Endothelial cell of umbilical vein (primary cell): ENCODE measurements around the gene ANKS1B. TPM values are rescaled to one million over a fixed set of nuclear protein-coding genes. Genes with fewer than 3 reads are reported as not detected.

ENCODE experiments used
- BruUV-seq: library from RNA; stranded (reverse); fragments of 400-500 nt; replicated peaks from 2 replicates; lab custom pipeline; 2021; lab: Mats Ljungman, UMichigan
- CTCF ChIA-PET: fragments of 300-600, 350-600 bp; sonication (Branson Sonifier 250); formaldehyde crosslinking; loops from one replicate; lab custom pipeline; 2021; ENCODE audit warnings: antibody characterized with exemption, inconsistent platforms; lab: Charles Lee
- POLR2A ChIA-PET: fragments of 300-600, 350-600 bp; sonication (Branson Sonifier 250); formaldehyde crosslinking; loops from one replicate; lab custom pipeline; 2021; ENCODE audit warnings: antibody characterized with exemption, inconsistent platforms; lab: Charles Lee
- DNase-seq: peaks from one replicate; pipeline ENCODE4 v3.0.0-alpha.2; 2011; ENCODE audit warnings: low read depth, low spot score
- FAIRE-seq: peaks from 2 replicates; lab custom pipeline; 2011; peaks lifted over from hg19 to GRCh38; lab: Jason Lieb, UNC
- H2AFZ ChIP-seq: 2 replicates; pipeline ENCODE4 v1.6.0; 2012; ENCODE audit warnings: low read depth, low read length, control low read depth, inconsistent platforms
- H3K27ac ChIP-seq: 2 replicates; pipeline ENCODE4 v1.5.1; 2011; ENCODE audit warnings: low read depth, mild to moderate bottlenecking, control low read depth, low read length, moderate library complexity; ENCODE audit not compliant: insufficient read depth
- H3K27me3 ChIP-seq, 2 experiments: 2 replicates each; pipeline versions ENCODE4 v1.6.0 to v1.6.1; 2011; ENCODE audit warnings: low read length in 2 of 2, mixed read lengths in 1 of 2; ENCODE audit not compliant: control insufficient read depth in 2 of 2, insufficient read depth in 2 of 2
- H3K36me3 ChIP-seq, 2 experiments: 2 replicates in 1 of 2; 3 replicates in 1 of 2; pipeline ENCODE4 v1.5.1; 2011; ENCODE audit warnings: low read length in 2 of 2, mild to moderate bottlenecking in 1 of 2, moderate library complexity in 1 of 2; ENCODE audit not compliant: control insufficient read depth in 2 of 2, insufficient read depth in 2 of 2; ENCODE audit errors: extremely low read depth in 1 of 2
- H3K4me1 ChIP-seq: 3 replicates; pipeline ENCODE4 v1.5.1; 2011; ENCODE audit warnings: mild to moderate bottlenecking, low read length; ENCODE audit not compliant: control insufficient read depth, insufficient read depth; ENCODE audit errors: extremely low read depth
- H3K4me2 ChIP-seq: 2 replicates; pipeline ENCODE4 v1.6.1; 2011; ENCODE audit warnings: low read length, control low read depth, mixed read lengths; ENCODE audit not compliant: insufficient read depth
- H3K4me3 ChIP-seq, 3 experiments: fragments of 200-600 bp in 1 of 3; sonication (generic), shearing (Covaris generic) in 1 of 3; replicated peaks in 1 of 3; 2 replicates each; pipeline ENCODE4 v1.5.1; 2011 to 2016; ENCODE audit warnings: control low read depth in 3 of 3, low read length in 3 of 3, mild to moderate bottlenecking in 2 of 3, inconsistent platforms in 1 of 3, low read depth in 1 of 3, moderate library complexity in 1 of 3; ENCODE audit not compliant: insufficient read depth in 1 of 3
- H3K79me2 ChIP-seq: 2 replicates; pipeline ENCODE4 v1.6.0; 2012; ENCODE audit warnings: low read length, inconsistent platforms; ENCODE audit not compliant: control insufficient read depth, insufficient read depth
- H3K9ac ChIP-seq: replicated peaks from 2 replicates; pipeline ENCODE3; 2011; ENCODE audit warnings: low read length, control low read depth; ENCODE audit not compliant: insufficient read depth; ENCODE audit errors: extremely low read depth
- H3K9me1 ChIP-seq: replicated peaks from 3 replicates; pipeline ENCODE4 v1.6.0; 2011; ENCODE audit warnings: mild to moderate bottlenecking, low read length; ENCODE audit not compliant: control insufficient read depth, insufficient read depth; ENCODE audit errors: extremely low read depth
- H3K9me3 ChIP-seq: replicated peaks from 2 replicates; pipeline ENCODE4 v1.5.1; 2012; ENCODE audit warnings: low read length, inconsistent platforms; ENCODE audit not compliant: control insufficient read depth, insufficient read depth
- H4K20me1 ChIP-seq: replicated peaks from 2 replicates; pipeline ENCODE3; 2011; ENCODE audit warnings: mild to moderate bottlenecking, low read length; ENCODE audit not compliant: control insufficient read depth, insufficient read depth; ENCODE audit errors: extremely low read depth
- EZH2 ChIP-seq: IDR thresholded peaks from 2 replicates; pipeline ENCODE4 v1.6.1; 2012; ENCODE audit warnings: borderline replicate concordance, low read depth, mild to moderate bottlenecking, moderate library complexity, low read length, inconsistent platforms; ENCODE audit not compliant: severe bottlenecking
- FOS ChIP-seq: IDR thresholded peaks from 2 replicates; pipeline ENCODE4 v1.6.1; 2011; ENCODE audit warnings: mild to moderate bottlenecking, low read length, moderate library complexity, borderline replicate concordance; ENCODE audit not compliant: insufficient read depth
- GATA2 ChIP-seq: IDR thresholded peaks from 2 replicates; pipeline ENCODE4 v1.7.0; 2011; ENCODE audit warnings: low read depth, mild to moderate bottlenecking, moderate library complexity, mixed read lengths, low read length; ENCODE audit not compliant: insufficient read length, insufficient read depth
- JUN ChIP-seq: IDR thresholded peaks from 2 replicates; pipeline ENCODE4 v1.6.1; 2011; ENCODE audit warnings: borderline replicate concordance, low read depth; ENCODE audit not compliant: insufficient read length, insufficient read depth
- MYC ChIP-seq: IDR thresholded peaks from one replicate; pipeline ENCODE4 v1.6.1; 2011; ENCODE audit warnings: mild to moderate bottlenecking, low read depth, low read length
- POLR2A ChIP-seq: IDR thresholded peaks from 2 replicates; pipeline ENCODE4 v1.6.1; 2012; ENCODE audit warnings: low read depth, mild to moderate bottlenecking, control low read depth, low read length
- POLR2AphosphoS5 ChIP-seq: IDR thresholded peaks from 2 replicates; pipeline ENCODE4 v1.6.1; 2012; ENCODE audit warnings: low read depth, mild to moderate bottlenecking, control low read depth, low read length, moderate library complexity; ENCODE audit not compliant: insufficient read depth
- dilution Hi-C: fragments of 300-500 bp; cut with MboI; formaldehyde crosslinking; loops from one replicate; pipeline ENCODE4 v1.15.0; 2019; ENCODE audit warnings: low sequenced_read_pairs; ENCODE audit not compliant: extremely low pct_ligation_motif_present
- intact Hi-C: fragments of 100-400 bp; cut with micrococcal nuclease; formaldehyde crosslinking; loops from one replicate; pipeline ENCODE4 v1.10.0; 2022
- polyA plus RNA-seq, 4 experiments: library from polyadenylated mRNA; depleted of rRNA in 3 of 4; stranded (reverse) in 3 of 4; unstranded in 1 of 4; fragments of >200 nt; gene quantifications; 2 replicates each; pipeline versions ENCODE4 v1.2.1 to v1.2.3, GENCODE V29; 2011 to 2012; ENCODE audit warnings: missing spikeins in 1 of 4
- total RNA-seq: library from RNA; stranded (reverse); gene quantifications from 2 replicates; pipeline ENCODE4 v1.2.3, GENCODE V29; 2021
- TF ChIP-seq, protein P1 (sequence below): IDR thresholded peaks from 2 replicates; pipeline ENCODE4 v1.6.1; 2011; ENCODE audit not compliant: insufficient read depth, insufficient read length
- TF ChIP-seq, protein P2 (sequence below), 2 donors: IDR thresholded peaks; 1 replicate in 1 of 2; 2 replicates in 1 of 2; pipeline ENCODE4 v1.5.1; 2011; ENCODE audit warnings: low read length in 2 of 2, mild to moderate bottlenecking in 2 of 2, moderate library complexity in 2 of 2, control low read depth in 1 of 2, inconsistent platforms in 1 of 2, low read depth in 1 of 2; ENCODE audit not compliant: insufficient read depth in 1 of 2; ENCODE audit errors: extremely low read depth in 1 of 2

ANKS1B gene
- total and polyA plus RNA-seq, 2 donors (not counting 3 experiments of a cell fraction or from before 2014, with no cell fraction given): 0.15 to 0.38 TPM

DNA sequence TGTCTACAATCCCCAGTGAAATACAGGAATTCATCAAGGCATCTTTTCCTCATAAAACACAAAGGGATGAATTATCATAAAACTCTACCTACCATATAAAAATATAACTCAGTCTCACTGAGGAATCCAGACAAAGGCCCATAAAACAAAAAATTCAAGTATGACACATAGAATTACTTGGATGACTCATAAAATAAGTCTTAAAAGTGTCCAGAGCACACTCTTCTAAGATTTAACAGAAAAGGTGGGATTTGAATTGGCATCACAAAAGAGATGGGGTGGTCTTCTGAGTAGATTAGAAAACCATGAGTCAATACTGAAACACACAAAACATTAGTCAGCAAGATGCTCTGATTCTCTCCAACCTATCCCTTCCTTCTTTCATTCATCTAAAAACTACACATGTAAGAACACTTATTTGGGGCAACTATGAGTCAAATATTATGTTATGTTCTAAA, 539.8 kb downstream of the ANKS1B start:
- H3K9me3 ChIP-seq: peaks cover 4% of the 10 kb centered on the region
- H3K27me3 ChIP-seq: no peaks in the 10 kb centered on the region
- BruUV-seq: no TSS peak
- H3K9me1 ChIP-seq: no peaks in the 10 kb centered on the region
- H3K9ac ChIP-seq: no peak overlapping the region
- FAIRE-seq: no peak
- no peak overlapping the region for H3K4me3 ChIP-seq
- ChIA-PET POLR2A (no interaction called here), CTCF (no interaction called here)
- no peaks in the 10 kb centered on the region for H4K20me1 ChIP-seq
- H3K4me1 ChIP-seq: no peaks in the 10 kb centered on the region
- H3K36me3 ChIP-seq: no peaks in the 10 kb centered on the region
- H3K4me2 ChIP-seq: no peak overlapping the region
- intact Hi-C loops (no loop called here), dilution Hi-C loops (no loop called here)
- TF ChIP-seq JUN (peak; percentile 13), MYC (no peak)
- no peaks in the 10 kb centered on the region for H3K79me2 ChIP-seq
- no peak overlapping the region for H2AFZ ChIP-seq
- DNase-seq: no peak
- H3K27ac ChIP-seq: no peak overlapping the region

DNA sequence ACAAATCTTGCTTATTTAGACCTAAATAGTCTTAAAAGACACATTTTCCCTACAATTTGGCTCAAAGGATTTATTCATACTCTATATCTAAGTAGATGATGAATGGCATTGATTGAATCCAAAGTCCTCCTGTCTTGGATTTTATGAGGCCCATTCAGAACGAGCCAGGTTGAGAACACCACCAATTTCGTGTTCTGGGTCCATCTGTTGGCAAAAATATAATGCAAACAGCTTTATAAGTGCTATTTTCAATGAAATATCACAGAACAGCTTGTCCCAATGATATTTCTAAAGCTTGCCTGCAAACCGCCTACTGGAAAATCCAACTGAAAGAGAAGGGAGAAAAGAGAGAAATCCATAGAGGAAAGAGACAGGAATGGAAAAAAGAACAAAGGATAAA, 542.0 kb downstream of the ANKS1B start:
- Histone ChIP-seq H3K9me3 (peaks cover 7% of the 10 kb centered on the region), H3K4me1 (no peaks in the 10 kb centered on the region), H3K27me3 (no peaks in the 10 kb centered on the region), H2AFZ (no peak overlapping the region), H3K4me2 (no peak overlapping the region), H3K27ac (no peak overlapping the region), H3K9me1 (no peaks in the 10 kb centered on the region), H3K79me2 (no peaks in the 10 kb centered on the region), H4K20me1 (no peaks in the 10 kb centered on the region), H3K4me3 (no peak overlapping the region), H3K9ac (no peak overlapping the region), H3K36me3 (no peaks in the 10 kb centered on the region)
- dilution Hi-C loops: no loop called here
- BruUV-seq: no TSS peak
- intact Hi-C loops: no loop called here
- POLR2A ChIA-PET: no interaction called here
- CTCF ChIA-PET: no interaction called here
- no peak for FAIRE-seq
- no peak for TF ChIP-seq POLR2AphosphoS5
- no peak for TF ChIP-seq JUN
- TF ChIP-seq GATA2: no peak
- no peak for TF ChIP-seq MYC
- TF ChIP-seq POLR2A: no peak
- TF ChIP-seq, protein P1, sequence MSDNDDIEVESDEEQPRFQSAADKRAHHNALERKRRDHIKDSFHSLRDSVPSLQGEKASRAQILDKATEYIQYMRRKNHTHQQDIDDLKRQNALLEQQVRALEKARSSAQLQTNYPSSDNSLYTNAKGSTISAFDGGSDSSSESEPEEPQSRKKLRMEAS: no peak
- TF ChIP-seq FOS: no peak
- TF ChIP-seq, protein P2, sequence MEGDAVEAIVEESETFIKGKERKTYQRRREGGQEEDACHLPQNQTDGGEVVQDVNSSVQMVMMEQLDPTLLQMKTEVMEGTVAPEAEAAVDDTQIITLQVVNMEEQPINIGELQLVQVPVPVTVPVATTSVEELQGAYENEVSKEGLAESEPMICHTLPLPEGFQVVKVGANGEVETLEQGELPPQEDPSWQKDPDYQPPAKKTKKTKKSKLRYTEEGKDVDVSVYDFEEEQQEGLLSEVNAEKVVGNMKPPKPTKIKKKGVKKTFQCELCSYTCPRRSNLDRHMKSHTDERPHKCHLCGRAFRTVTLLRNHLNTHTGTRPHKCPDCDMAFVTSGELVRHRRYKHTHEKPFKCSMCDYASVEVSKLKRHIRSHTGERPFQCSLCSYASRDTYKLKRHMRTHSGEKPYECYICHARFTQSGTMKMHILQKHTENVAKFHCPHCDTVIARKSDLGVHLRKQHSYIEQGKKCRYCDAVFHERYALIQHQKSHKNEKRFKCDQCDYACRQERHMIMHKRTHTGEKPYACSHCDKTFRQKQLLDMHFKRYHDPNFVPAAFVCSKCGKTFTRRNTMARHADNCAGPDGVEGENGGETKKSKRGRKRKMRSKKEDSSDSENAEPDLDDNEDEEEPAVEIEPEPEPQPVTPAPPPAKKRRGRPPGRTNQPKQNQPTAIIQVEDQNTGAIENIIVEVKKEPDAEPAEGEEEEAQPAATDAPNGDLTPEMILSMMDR (IDR thresholded peaks at IDR 0.05; ENCODE audit: extremely low read depth in 1 of 2, insufficient read depth in 1 of 2, low read depth in 1 of 2, low read length in 2 of 2): no peak
- no peak for TF ChIP-seq EZH2
- DNase-seq: no peak
